Activated CD8-positive, alpha-beta T cell treated with anti-CD3 and anti-CD28 coated beads for 36 hours (primary cell): ENCODE measurements around the gene HES3. TPM values are rescaled to one million over a fixed set of nuclear protein-coding genes. Genes with fewer than 3 reads are reported as not detected.

Source experiments
- ATAC-seq: fragments of 200-7000 bp; cut with Tn5 transposase; one replicate; pipeline ENCODE4 v1.10.0; 2021; ENCODE audit warnings: mild to moderate bottlenecking, moderate library complexity
- CTCF ChIA-PET: fragments of 350-600 bp; sonication (Branson Sonifier 250); formaldehyde crosslinking; loops from one replicate; lab custom pipeline; 2021; ENCODE audit warnings: antibody characterized with exemption; lab: Charles Lee
- POLR2A ChIA-PET: fragments of 350-600 bp; sonication (Branson Sonifier 250); formaldehyde crosslinking; loops from one replicate; lab custom pipeline; 2021; ENCODE audit warnings: antibody characterized with exemption; lab: Charles Lee
- DNase-seq: peaks from one replicate; pipeline ENCODE4 v3.0.0-alpha.2; 2020
- H3K27ac Mint-ChIP-seq: one replicate; pipeline ENCODE4 v1.8.0; 2021; ENCODE audit warnings: mild to moderate bottlenecking, mixed read lengths
- H3K27me3 Mint-ChIP-seq: one replicate; pipeline ENCODE4 v1.8.0; 2021; ENCODE audit warnings: mixed read lengths
- H3K36me3 Mint-ChIP-seq: one replicate; pipeline ENCODE4 v1.8.0; 2021; ENCODE audit warnings: low read depth, mixed read lengths
- H3K4me1 Mint-ChIP-seq: one replicate; pipeline ENCODE4 v1.8.0; 2021; ENCODE audit warnings: low read depth, mixed read lengths
- H3K4me3 Mint-ChIP-seq: one replicate; pipeline ENCODE4 v1.8.0; 2021; ENCODE audit warnings: mild to moderate bottlenecking, moderate library complexity, mixed read lengths
- H3K9me3 Mint-ChIP-seq: one replicate; pipeline ENCODE4 v1.8.0; 2021; ENCODE audit warnings: mixed read lengths
- CTCF ChIP-seq: fragments of 200-600 bp; IDR thresholded peaks from one replicate; pipeline ENCODE4 v1.8.0; 2022; ENCODE audit warnings: antibody characterized with exemption, mild to moderate bottlenecking
- intact Hi-C: fragments of 100-400 bp; cut with micrococcal nuclease; formaldehyde crosslinking; loops from one replicate; pipeline ENCODE4 v1.10.0; 2022
- total RNA-seq, 2 experiments: library from RNA; stranded (reverse); gene quantifications; one replicate each; pipeline ENCODE4 v1.2.3, GENCODE V29; 2021

HES3 gene
- total RNA-seq, 2 experiments from 2014 or later = not detected

DNA sequence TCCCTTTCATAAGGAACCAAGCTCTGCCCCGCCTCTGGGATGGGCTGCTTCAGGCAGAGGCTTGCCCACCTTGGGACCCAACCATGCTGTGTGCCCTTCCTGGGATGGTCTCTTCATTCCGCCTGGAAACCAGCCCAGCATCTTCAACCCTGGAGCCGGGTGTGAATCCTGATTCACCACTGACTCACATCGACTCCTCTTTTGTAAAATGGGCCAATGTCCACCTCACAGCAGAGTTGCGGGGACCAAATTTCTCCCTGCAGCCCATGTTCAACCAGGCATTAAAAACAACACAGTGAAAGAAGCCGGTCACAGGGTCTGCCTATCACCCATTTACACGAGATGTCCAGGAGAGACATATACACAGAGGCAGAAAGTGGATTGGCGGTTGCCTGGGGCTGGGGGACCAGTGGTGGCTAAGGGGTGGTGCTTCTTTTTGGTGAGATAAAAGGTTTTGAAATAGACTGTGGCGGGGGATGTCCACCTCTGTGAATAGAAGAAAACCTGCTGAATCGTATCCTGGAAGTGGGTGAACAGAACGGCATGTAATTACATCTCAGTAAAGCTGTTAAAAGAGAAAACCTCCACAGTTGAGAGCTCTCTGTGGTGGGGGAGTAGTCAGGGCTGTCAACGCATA lies 23.8 kb downstream of the HES3 start:
- Mint-ChIP-seq H3K36me3 (no peaks in the 10 kb centered on the region), H3K27me3 (no peaks in the 10 kb centered on the region), H3K4me1 (no peaks in the 10 kb centered on the region), H3K4me3 (no peak overlapping the region), H3K9me3 (no peaks in the 10 kb centered on the region), H3K27ac (no peak overlapping the region)
- ChIA-PET POLR2A (interaction anchor here (0.6 kb wide), 1 partner anchor 16 kb away, joined by 3 read pairs; no protein-coding TSS in a partner anchor), CTCF (interaction anchor here (2.1 kb wide), 1 partner anchor 21 kb away, joined by 9 read pairs; no protein-coding TSS in a partner anchor)
- no peak for ATAC-seq
- intact Hi-C loops = no loop called here
- no peak for TF ChIP-seq CTCF
- no peak for DNase-seq

GRCh38 chr1:6268415-6268814 lies 24.4 kb downstream of the HES3 start:
- Mint-ChIP-seq H3K4me3 (no peak overlapping the region), H3K9me3 (no peaks in the 10 kb centered on the region), H3K36me3 (no peaks in the 10 kb centered on the region), H3K4me1 (no peaks in the 10 kb centered on the region), H3K27me3 (no peaks in the 10 kb centered on the region), H3K27ac (no peak overlapping the region)
- TF ChIP-seq CTCF = no peak
- ATAC-seq (no peak), DNase-seq (no peak)
- intact Hi-C loops = no loop called here
- ChIA-PET POLR2A (interaction anchor here (0.6 kb wide), 1 partner anchor 16 kb away, joined by 3 read pairs; no protein-coding TSS in a partner anchor), CTCF (interaction anchor here (2.1 kb wide), 1 partner anchor 21 kb away, joined by 9 read pairs; no protein-coding TSS in a partner anchor)

GRCh38 chr1:6269296-6269695 lies 25.3 kb downstream of the HES3 start:
- CTCF ChIA-PET = interaction anchor here (1.7 kb wide), 1 partner anchor 23 kb away, joined by 3 read pairs; no protein-coding TSS in a partner anchor
- POLR2A ChIA-PET = no interaction called here
- DNase-seq (no peak), ATAC-seq (no peak)
- intact Hi-C loops = no loop called here
- no peaks in the 10 kb centered on the region for H3K4me1 Mint-ChIP-seq
- no peak for TF ChIP-seq CTCF
- no peak overlapping the region for H3K27ac Mint-ChIP-seq
- no peaks in the 10 kb centered on the region for H3K27me3 Mint-ChIP-seq
- H3K4me3 Mint-ChIP-seq = no peak overlapping the region
- no peaks in the 10 kb centered on the region for H3K36me3 Mint-ChIP-seq
- no peaks in the 10 kb centered on the region for H3K9me3 Mint-ChIP-seq

- Mint-ChIP-seq H3K4me3 (no peak overlapping the region), H3K4me1 (no peaks in the 10 kb centered on the region), H3K36me3 (no peaks in the 10 kb centered on the region), H3K27me3 (no peaks in the 10 kb centered on the region), H3K9me3 (no peaks in the 10 kb centered on the region), H3K27ac (no peak overlapping the region)
- DNase-seq (no peak), ATAC-seq (no peak)
- POLR2A ChIA-PET = no interaction called here
- TF ChIP-seq CTCF = no peak
- CTCF ChIA-PET = interaction anchor here (1.7 kb wide), 1 partner anchor 23 kb away, joined by 3 read pairs; no protein-coding TSS in a partner anchor
- intact Hi-C loops = no loop called here
Observed at GRCh38 chr1:6269720-6270400, 25.9 kb downstream of the HES3 start.

DNA sequence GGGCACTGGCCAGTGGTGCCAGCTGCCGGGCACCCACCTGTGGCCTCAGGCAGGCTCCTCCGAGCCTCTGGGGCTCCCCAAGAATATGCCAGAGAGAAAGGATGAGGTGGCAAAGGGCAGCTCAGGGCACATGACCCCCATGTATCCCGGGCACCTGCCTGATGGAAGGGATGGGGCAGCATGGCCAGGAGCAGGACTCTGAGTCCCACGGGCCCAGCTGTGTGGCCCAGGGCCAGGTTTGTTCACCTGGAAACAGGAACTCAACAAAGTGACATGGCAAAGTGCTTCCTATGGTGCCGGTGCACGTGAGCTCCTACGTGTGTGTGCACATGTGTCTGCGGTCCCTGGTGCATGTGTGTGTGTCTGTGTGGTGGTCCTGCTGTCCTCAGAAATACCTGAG lies 26.4 kb downstream of the HES3 start:
- Mint-ChIP-seq H3K27ac (no peak overlapping the region), H3K4me3 (no peak overlapping the region), H3K36me3 (no peaks in the 10 kb centered on the region), H3K9me3 (no peaks in the 10 kb centered on the region), H3K27me3 (no peaks in the 10 kb centered on the region), H3K4me1 (no peaks in the 10 kb centered on the region)
- intact Hi-C loops = no loop called here
- CTCF ChIA-PET = interaction anchor here (1.7 kb wide), 1 partner anchor 24 kb away, joined by 3 read pairs; no protein-coding TSS in a partner anchor
- ATAC-seq = no peak
- POLR2A ChIA-PET = no interaction called here
- DNase-seq = no peak
- no peak for TF ChIP-seq CTCF
